AG08396 (cell line): Measurements from ENCODE around the gene GTF2H2C_2.
"Not testable (repeated sequence)": the region's sequence is repeated elsewhere in the genome, so short reads cannot be mapped to it uniquely, and the experiment has no call there.

ENCODE experiments used
- DNase-seq: peaks from one replicate; pipeline ENCODE4 v3.0.0; 2012; ENCODE audit warnings: low spot score, mixed read lengths

The GTF2H2C_2 gene

DNA sequence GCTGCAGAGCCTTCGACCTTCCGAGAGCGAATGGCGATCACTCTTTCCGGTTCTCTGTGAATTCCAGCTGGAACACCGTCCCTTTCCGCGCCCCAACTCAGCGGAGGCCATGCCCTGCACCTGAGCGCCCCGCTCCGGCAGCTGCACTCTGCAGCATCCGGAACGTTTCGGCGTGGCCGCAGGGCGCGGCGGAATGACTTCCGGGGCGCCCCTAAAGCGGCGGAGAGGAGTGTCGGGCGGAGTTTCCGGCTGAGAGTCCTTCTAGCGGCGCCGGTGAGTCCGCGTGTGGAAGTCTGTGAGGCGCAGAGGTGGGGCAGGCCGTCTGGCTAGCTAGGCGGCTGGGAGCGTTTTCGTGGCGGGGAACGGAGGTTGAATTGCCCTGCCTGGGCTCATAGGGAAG, at the start of gene GTF2H2C_2:
Gene GTF2H2C_2, plus strand, starts transcription at position 252 of the 400 bp plus-strand sequence.
- not testable (repeated sequence) for DNase-seq

DNA sequence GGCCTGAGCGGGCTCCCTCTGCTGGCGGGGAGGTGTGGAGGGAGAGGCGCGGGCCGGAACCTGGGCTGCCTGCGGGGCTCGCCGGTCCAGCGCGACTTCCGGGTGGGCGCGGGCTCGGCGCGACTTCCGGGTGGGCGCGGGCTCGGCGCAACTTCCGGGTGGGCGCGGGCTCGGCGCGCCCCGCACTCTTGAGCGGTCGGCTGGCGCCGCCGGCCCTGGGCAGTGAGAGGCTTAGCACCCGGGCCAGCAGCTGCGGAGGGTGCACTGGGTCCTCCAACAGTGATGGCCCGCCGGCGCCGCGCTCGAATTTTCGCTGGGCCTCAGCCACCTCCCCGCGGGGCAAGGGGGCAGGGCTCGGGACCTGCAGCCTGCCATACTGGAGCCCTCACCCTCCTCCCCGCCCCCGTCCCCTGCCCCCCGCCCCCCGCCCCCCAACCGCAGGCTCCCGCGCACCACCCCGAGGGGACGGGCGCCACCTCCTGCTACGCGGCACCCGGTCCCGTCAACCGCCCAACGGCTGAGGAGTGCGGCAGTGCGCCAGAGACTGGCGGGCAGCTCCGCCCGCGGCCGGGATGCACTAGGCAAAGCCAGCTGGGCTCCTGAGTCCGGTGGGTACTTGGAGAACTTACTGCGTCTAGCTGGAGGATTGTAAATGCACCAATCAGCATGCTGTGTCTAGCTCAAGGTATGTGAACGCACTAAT, 14.0 kb upstream of the GTF2H2C_2 start:
- DNase-seq: not testable (repeated sequence)

DNA sequence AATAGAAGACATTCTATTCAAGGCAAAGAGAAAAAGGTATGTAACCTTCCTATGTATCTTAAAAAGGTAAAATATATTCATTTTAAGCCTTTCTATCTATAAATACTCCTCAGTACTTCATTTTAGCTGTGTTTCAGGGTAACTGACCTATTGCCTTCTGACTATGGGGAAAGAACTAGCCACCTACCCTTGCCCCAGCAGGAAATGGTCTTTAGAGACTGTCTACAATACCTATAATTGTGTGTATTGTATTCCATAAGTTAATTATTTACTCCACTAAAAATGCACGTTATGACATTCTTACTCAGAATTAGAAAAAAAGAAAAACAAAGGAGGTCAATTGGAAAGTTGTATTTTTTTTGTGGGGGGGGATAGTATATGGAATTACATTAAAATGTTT, 6.2 kb downstream of the GTF2H2C_2 start:
- DNase-seq: not testable (repeated sequence)

DNA sequence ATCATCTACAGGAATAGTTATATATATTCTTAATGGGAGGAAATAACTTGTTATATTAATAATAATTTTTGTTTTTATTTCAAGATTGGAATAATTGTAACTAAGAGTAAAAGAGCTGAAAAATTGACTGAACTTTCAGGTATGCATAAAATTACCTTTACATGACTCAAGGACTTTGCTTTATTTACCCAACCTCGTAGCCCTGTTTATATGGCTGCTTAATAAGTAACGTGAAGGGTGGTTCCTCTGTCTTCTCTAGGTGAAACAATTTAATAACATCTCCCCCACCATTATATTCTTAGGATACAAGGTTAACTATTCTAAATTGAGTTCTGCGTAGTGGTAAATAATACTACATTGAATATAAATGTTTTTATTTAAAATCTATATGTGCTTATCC, 8.0 kb downstream of the GTF2H2C_2 start:
- DNase-seq: not testable (repeated sequence)

DNA sequence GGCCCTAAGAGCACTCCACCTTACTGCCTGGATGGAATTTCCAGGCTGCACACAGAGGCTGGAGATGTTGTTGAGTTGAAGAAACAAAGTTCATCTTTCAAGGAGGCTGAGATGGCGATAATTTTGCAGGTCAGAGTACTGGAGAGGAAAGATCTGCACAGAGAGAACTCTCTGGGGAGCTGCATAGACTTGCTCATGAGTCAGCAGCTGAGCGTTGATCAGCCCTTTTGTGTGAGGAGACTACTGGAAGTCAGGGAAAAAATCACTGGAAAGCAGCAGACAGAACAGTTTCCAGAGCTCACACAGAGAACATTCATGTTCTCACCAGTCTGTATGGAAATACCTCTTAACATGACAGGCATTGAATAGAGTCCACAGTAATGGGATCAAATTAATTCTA, 23.4 kb downstream of the GTF2H2C_2 start:
- not testable (repeated sequence) for DNase-seq

DNA sequence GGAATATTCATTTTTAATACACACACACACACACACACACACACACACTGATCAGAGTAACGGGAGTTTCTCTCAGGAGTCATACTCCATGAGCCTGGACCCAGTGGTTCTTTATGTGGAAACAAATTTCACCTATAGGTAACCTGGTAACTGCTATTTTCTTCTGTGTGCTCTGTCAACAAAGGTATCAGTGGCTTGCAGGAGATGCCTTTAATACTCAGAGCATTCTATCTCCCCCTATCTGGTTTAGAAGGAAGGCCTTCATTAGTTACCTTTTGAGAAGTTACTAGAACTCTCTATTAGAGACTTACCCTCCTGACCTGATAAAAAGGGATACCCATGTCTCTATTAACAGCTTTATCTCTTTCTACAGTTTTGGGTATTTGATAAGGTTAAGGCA, 34.4 kb downstream of the GTF2H2C_2 start:
- not testable (repeated sequence) for DNase-seq

DNA sequence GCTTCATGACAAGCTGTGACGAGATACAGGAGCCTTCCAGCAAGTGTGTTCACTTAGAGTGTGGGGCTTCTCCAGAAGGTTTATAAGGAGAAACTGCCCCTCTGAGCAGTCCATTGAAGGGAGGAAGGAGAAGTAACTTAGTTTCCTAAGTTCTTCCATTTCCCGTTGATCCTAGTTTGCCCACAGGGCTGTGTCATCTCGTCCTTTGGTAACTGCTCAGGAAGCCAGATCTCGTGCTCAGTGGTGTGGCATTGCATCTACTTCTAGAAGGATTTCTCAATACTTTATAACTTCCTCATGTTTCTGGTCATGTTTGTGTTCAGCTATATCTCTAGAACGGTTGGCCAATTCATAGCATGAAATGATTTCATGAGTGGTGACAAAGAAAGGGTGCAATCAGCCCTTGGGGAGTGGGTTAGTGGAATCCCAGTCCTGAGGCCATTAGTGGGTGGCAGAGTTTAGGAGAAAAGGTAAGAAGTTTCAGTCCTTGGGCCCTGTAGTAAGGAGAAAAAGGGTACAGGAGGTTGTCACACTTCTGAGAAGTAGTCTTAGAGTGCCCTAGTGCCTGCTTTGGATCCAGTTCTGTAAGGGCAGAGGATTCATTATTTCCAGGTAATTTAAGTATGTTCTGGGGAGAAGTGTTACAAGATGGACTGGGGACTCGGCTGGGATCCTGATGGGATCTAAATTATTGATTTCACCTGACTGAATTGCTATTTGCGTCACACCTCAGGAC, 36.2 kb downstream of the GTF2H2C_2 start:
- DNase-seq: not testable (repeated sequence)

DNA sequence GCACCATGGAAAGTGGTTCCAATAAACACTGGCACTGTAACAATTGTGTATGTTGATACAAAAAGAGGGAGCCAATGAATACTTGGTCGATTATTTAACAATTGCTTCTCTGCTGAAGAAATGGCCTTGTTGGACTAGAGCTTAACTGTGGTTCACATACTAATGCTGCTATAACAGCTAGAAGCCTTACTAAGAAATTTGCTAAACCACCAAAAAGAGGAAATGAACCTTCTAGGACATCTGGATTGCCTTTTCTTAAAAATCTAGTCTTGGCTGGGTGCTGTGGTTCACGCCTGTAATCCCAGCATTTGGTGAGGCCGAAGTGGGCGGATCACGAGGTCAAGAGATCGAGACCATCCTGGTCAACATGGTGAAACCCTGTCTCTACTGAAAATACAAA, 41.9 kb downstream of the GTF2H2C_2 start:
- not testable (repeated sequence) for DNase-seq

DNA sequence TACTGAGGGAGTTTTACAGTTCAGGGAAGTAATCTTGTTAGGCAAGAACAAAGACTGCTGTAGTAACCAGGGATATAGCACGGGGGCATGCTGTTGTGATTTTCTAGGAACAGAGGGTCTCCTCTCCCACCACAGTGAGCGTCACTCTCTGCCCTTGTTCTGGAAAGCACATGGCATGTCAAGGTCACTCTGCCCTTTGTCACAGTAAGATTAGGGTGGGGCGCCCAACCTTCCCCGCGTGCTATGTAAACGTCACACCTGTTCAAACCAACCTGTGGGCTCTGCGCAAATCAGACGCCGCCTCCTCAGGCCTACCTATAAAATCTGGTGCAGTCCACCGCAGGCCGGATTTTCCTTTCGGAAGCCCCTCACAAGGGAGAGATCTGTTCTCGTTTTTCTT, 44.0 kb downstream of the GTF2H2C_2 start:
- not testable (repeated sequence) for DNase-seq

DNA sequence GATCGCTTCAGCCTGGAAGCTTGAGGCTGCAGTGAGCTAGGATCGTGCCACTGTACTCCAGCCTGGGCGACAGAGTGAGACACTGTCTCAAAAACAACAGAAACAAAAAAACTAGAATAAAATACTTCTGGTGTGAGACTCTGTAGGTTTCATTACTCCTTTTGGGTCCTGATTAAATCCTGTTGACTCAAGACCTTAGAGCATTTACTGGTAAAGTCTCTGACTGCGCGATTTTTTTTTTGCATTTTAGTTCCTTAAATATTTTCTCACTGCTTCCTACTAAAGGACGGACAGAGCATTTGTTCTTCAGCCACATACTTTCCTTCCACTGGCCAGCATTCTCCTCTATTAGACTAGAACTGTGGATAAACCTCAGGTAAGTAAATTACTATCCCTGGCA, 46.8 kb downstream of the GTF2H2C_2 start:
- DNase-seq: not testable (repeated sequence)

DNA sequence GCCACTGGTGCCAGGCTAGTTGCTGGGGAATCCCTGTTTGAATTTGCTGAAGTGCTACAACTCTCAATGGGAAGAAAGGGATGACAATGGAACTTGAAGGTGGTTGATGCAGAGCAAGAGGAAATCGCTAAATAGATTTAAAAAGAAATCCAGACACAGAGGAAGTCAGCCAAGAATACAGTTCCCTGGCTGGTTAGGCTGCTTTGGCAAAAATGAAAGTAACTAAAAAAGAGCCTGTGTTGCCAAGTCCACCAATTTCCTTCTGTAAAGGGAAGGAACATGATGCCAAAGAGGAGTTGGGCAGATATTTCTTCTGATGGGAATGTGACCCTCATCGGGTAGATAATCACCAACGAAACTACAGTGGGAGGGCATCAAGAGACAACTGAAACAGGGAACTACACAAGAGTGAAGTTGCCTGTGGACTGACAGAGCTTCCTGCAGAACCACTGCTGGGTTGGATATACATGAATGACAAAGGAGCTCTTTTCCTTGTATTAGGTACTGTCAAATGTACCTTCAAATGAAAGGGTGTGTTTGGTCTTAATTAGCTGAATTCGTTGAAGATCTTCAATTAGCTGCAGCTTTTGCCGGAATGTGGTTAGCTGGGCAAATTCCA, 49.0 kb downstream of the GTF2H2C_2 start:
- DNase-seq: not testable (repeated sequence)

DNA sequence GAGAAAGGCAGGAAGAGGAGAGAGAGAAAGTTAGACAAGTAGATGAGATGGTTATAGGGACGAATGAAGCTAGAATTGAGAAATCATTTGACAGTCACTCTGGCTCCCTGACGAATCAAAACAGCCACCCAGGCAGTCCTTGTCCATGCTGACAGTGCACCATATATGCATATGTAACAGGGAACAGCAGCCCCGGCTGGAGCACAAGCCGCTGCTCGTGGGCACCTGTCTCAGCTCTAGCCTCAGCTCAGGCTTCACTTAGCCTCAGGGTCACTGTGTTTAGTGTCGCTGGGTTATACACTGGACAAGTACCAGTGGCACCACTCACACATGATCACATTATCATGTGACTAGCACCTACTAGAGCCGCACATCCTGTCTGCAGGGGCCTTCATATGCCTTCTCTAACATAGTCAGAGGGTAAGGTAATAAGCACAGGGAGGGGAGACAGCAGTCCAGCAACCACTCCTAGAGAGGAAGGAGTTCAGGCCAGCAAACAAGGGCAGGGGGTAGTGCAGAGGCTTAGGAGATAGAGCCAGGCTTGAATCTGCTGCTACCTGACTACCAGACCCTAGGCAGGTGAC, 54.9 kb downstream of the GTF2H2C_2 start:
- not testable (repeated sequence) for DNase-seq
